ENCODE measurements around the gene SRGAP3.

DNA sequence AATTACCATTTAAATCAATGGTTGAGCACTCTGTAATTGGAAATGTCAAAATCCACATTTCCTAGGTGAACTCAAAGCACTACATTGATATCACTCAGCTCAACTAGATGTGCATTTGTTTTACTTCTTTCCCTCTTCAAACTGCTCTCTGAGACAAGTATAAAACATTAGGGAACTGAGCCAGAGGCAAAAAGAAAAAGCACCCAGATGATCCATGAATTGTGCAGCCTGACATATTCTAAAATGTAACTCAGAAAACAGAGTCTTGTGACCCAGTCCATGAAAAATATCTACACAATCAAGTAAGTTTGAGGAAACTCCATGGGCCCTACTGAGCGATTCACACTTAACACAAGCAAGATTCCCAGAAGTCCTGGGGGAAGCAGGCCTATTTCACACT lies 9.8 kb downstream of the SRGAP3 start:
- TF ChIP-seq, protein P1, sequence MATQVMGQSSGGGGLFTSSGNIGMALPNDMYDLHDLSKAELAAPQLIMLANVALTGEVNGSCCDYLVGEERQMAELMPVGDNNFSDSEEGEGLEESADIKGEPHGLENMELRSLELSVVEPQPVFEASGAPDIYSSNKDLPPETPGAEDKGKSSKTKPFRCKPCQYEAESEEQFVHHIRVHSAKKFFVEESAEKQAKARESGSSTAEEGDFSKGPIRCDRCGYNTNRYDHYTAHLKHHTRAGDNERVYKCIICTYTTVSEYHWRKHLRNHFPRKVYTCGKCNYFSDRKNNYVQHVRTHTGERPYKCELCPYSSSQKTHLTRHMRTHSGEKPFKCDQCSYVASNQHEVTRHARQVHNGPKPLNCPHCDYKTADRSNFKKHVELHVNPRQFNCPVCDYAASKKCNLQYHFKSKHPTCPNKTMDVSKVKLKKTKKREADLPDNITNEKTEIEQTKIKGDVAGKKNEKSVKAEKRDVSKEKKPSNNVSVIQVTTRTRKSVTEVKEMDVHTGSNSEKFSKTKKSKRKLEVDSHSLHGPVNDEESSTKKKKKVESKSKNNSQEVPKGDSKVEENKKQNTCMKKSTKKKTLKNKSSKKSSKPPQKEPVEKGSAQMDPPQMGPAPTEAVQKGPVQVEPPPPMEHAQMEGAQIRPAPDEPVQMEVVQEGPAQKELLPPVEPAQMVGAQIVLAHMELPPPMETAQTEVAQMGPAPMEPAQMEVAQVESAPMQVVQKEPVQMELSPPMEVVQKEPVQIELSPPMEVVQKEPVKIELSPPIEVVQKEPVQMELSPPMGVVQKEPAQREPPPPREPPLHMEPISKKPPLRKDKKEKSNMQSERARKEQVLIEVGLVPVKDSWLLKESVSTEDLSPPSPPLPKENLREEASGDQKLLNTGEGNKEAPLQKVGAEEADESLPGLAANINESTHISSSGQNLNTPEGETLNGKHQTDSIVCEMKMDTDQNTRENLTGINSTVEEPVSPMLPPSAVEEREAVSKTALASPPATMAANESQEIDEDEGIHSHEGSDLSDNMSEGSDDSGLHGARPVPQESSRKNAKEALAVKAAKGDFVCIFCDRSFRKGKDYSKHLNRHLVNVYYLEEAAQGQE (IDR thresholded peaks at IDR 0.05; ENCODE audit: low read depth) = no peak
- TF ChIP-seq FOXM1 (IDR thresholded peaks at IDR 0.05; ENCODE audit: borderline replicate concordance, low read depth) (no peak), RAD21 (IDR thresholded peaks at IDR 0.05; ENCODE audit: low read depth) (no peak), YY1 (IDR thresholded peaks at IDR 0.05; ENCODE audit: low read depth) (no peak), TAF1 (IDR thresholded peaks at IDR 0.05; ENCODE audit: low read depth) (no peak), EP300 (IDR thresholded peaks at IDR 0.05; ENCODE audit: borderline replicate concordance) (no peak), MAX (IDR thresholded peaks at IDR 0.05) (no peak), TCF12 (IDR thresholded peaks at IDR 0.05; ENCODE audit: low read depth) (no peak), CREB1 (IDR thresholded peaks at IDR 0.05; ENCODE audit: low read depth) (no peak), CEBPB (IDR thresholded peaks at IDR 0.05) (no peak)
- TF ChIP-seq, protein P2, sequence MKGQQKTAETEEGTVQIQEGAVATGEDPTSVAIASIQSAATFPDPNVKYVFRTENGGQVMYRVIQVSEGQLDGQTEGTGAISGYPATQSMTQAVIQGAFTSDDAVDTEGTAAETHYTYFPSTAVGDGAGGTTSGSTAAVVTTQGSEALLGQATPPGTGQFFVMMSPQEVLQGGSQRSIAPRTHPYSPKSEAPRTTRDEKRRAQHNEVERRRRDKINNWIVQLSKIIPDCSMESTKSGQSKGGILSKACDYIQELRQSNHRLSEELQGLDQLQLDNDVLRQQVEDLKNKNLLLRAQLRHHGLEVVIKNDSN (IDR thresholded peaks at IDR 0.05) = no peak
